H1 (cell line): Measurements from ENCODE around the gene ZBTB46. TPM values are rescaled to one million over a fixed set of nuclear protein-coding genes. Genes with fewer than 3 reads are reported as not detected.

Experiments used
- CTCF ChIA-PET: fragments of 300-600 bp; sonication (Branson Sonifier 250); formaldehyde crosslinking; loops from one replicate; lab custom pipeline; 2021; ENCODE audit not compliant: partially characterized antibody; lab: Charles Lee
- POLR2A ChIA-PET: fragments of 300-600 bp; sonication (Branson Sonifier 250); formaldehyde crosslinking; loops from one replicate; lab custom pipeline; 2021; ENCODE audit warnings: inconsistent platforms; ENCODE audit not compliant: partially characterized antibody; lab: Charles Lee
- DNase-seq, 2 experiments: peaks; one replicate each; pipeline versions ENCODE4 v3.0.0 to v3.0.0-alpha.2; 2010 to 2022; ENCODE audit warnings: low spot score in 2 of 2, low read depth in 1 of 2, mixed read lengths in 1 of 2
- FAIRE-seq: peaks from 2 replicates; lab custom pipeline; 2011; peaks lifted over from hg19 to GRCh38; lab: Jason Lieb, UNC
- H2AFZ ChIP-seq: 2 replicates; pipeline ENCODE4 v1.8.1; 2012; ENCODE audit warnings: low read length, inconsistent platforms
- H2AK5ac ChIP-seq: 2 replicates; pipeline ENCODE4 v1.6.1; 2013; ENCODE audit warnings: low read depth, low read length
- H2BK120ac ChIP-seq: replicated peaks from 2 replicates; pipeline ENCODE3; 2013; ENCODE audit warnings: low read depth, low read length, inconsistent platforms
- H2BK12ac ChIP-seq: 2 replicates; pipeline ENCODE4 v1.6.1; 2013; ENCODE audit warnings: low read depth, low read length
- H2BK15ac ChIP-seq: 2 replicates; pipeline ENCODE4 v1.6.1; 2013; ENCODE audit warnings: low read length
- H2BK20ac ChIP-seq: 2 replicates; pipeline ENCODE4 v1.6.1; 2013; ENCODE audit warnings: low read length
- H2BK5ac ChIP-seq: 2 replicates; pipeline ENCODE4 v1.6.1; 2013; ENCODE audit warnings: low read depth, low read length
- H3K14ac ChIP-seq: 2 replicates; pipeline ENCODE4 v1.6.1; 2013; ENCODE audit warnings: inconsistent platforms; ENCODE audit not compliant: insufficient read length
- H3K18ac ChIP-seq: 2 replicates; pipeline ENCODE4 v1.6.1; 2013; ENCODE audit warnings: low read length; ENCODE audit errors: extremely low read depth
- H3K23ac ChIP-seq: 2 replicates; pipeline ENCODE4 v1.6.1; 2013; ENCODE audit warnings: inconsistent platforms; ENCODE audit not compliant: insufficient read length
- H3K23me2 ChIP-seq: 2 replicates; pipeline ENCODE4 v1.6.1; 2013; ENCODE audit warnings: low read depth, low read length
- H3K27ac ChIP-seq: 2 replicates; pipeline ENCODE4 v1.6.1; 2011; ENCODE audit warnings: low read depth, low read length, inconsistent platforms
- H3K27me3 ChIP-seq, 4 experiments: replicated peaks in 1 of 4; 1 replicate in 1 of 4; 2 replicates in 3 of 4; pipeline versions ENCODE4 v1.6.1 to v1.8.1; 2011 to 2013; ENCODE audit warnings: low read length in 3 of 4, mild to moderate bottlenecking in 3 of 4, inconsistent platforms in 2 of 4, mixed read lengths in 2 of 4, moderate library complexity in 1 of 4; ENCODE audit not compliant: control insufficient read depth in 3 of 4, insufficient read depth in 3 of 4; ENCODE audit errors: extremely low read depth in 1 of 4
- H3K36me3 ChIP-seq, 4 experiments: 2 replicates each; pipeline versions ENCODE4 v1.6.1 to v1.8.1; 2011 to 2013; ENCODE audit warnings: mild to moderate bottlenecking in 4 of 4, low read length in 3 of 4, moderate library complexity in 2 of 4, control low read depth in 1 of 4, inconsistent platforms in 1 of 4; ENCODE audit not compliant: insufficient read depth in 4 of 4, control insufficient read depth in 2 of 4
- H3K4ac ChIP-seq: replicated peaks from 2 replicates; pipeline ENCODE3; 2013; ENCODE audit warnings: low read length, low read depth, mixed read lengths, inconsistent platforms; ENCODE audit not compliant: insufficient read length
- H3K4me1 ChIP-seq, 4 experiments: replicated peaks in 1 of 4; 1 replicate in 1 of 4; 2 replicates in 3 of 4; pipeline versions ENCODE4 v1.6.1 to v1.8.1; 2011 to 2013; ENCODE audit warnings: low read length in 3 of 4, inconsistent platforms in 2 of 4, mixed read lengths in 1 of 4; ENCODE audit not compliant: insufficient read depth in 4 of 4, control insufficient read depth in 3 of 4
- H3K4me2 ChIP-seq, 2 experiments: 2 replicates each; pipeline versions ENCODE4 v1.6.1 to v1.8.1; 2011 to 2013; ENCODE audit warnings: low read depth in 2 of 2, low read length in 2 of 2, control low read depth in 1 of 2, inconsistent platforms in 1 of 2, mild to moderate bottlenecking in 1 of 2; ENCODE audit not compliant: insufficient read depth in 1 of 2
- H3K4me3 ChIP-seq, 4 experiments: fragments of 200-600, 300-600 bp in 1 of 4; sonication (generic), shearing (Covaris generic), sonication (Bioruptor Twin) in 1 of 4; 2 replicates each; pipeline versions ENCODE4 v1.5.1 to v1.8.1; 2011 to 2016; ENCODE audit warnings: low read length in 4 of 4, low read depth in 3 of 4, control low read depth in 2 of 4, inconsistent platforms in 2 of 4, mild to moderate bottlenecking in 2 of 4, mixed read lengths in 1 of 4, moderate library complexity in 1 of 4; ENCODE audit not compliant: insufficient read depth in 2 of 4; ENCODE audit errors: extremely low read depth in 1 of 4
- H3K56ac ChIP-seq: replicated peaks from 2 replicates; pipeline ENCODE3; 2013; ENCODE audit warnings: low read depth, mild to moderate bottlenecking, mixed read lengths, low read length, inconsistent platforms; ENCODE audit not compliant: insufficient read length
- H3K79me1 ChIP-seq: 2 replicates; pipeline ENCODE4 v1.6.1; 2013; ENCODE audit warnings: low read depth, low read length, control low read depth
- H3K79me2 ChIP-seq, 2 experiments: 2 replicates each; pipeline versions ENCODE4 v1.6.1 to v1.8.1; 2012 to 2013; ENCODE audit warnings: low read length in 2 of 2, mild to moderate bottlenecking in 2 of 2, inconsistent platforms in 1 of 2; ENCODE audit not compliant: insufficient read depth in 2 of 2, control insufficient read depth in 1 of 2
- H3K9ac ChIP-seq, 4 experiments: replicated peaks in 1 of 4; 1 replicate in 1 of 4; 2 replicates in 3 of 4; pipeline versions ENCODE4 v1.6.1 to v1.8.1; 2011 to 2013; ENCODE audit warnings: low read depth in 3 of 4, low read length in 3 of 4, control low read depth in 2 of 4, mild to moderate bottlenecking in 2 of 4, moderate library complexity in 2 of 4, inconsistent platforms in 1 of 4; ENCODE audit errors: extremely low read depth in 1 of 4
- H3K9me3 ChIP-seq, 2 experiments: 2 replicates each; pipeline versions ENCODE4 v1.6.1 to v1.8.1; 2012 to 2013; ENCODE audit warnings: mild to moderate bottlenecking in 2 of 2, moderate library complexity in 2 of 2, control low read depth in 1 of 2, inconsistent platforms in 1 of 2, low read depth in 1 of 2, low read length in 1 of 2, mixed read lengths in 1 of 2; ENCODE audit not compliant: insufficient read depth in 2 of 2
- H4K20me1 ChIP-seq, 2 experiments: replicated peaks in 1 of 2; 2 replicates each; pipeline versions ENCODE3 to v1.8.1; 2011 to 2013; ENCODE audit warnings: inconsistent platforms in 2 of 2, low read length in 2 of 2, mild to moderate bottlenecking in 1 of 2; ENCODE audit not compliant: insufficient read depth in 2 of 2, control insufficient read depth in 1 of 2
- H4K5ac ChIP-seq: 2 replicates; pipeline ENCODE4 v1.6.1; 2013; ENCODE audit warnings: low read length, low read depth, mixed read lengths, inconsistent platforms; ENCODE audit not compliant: insufficient read length
- H4K8ac ChIP-seq: 2 replicates; pipeline ENCODE4 v1.8.0; 2013; ENCODE audit warnings: mild to moderate bottlenecking, moderate library complexity, low read length, inconsistent platforms; ENCODE audit not compliant: insufficient read depth; ENCODE audit errors: extremely low read depth
- H4K91ac ChIP-seq: replicated peaks from 2 replicates; pipeline ENCODE3; 2013; ENCODE audit warnings: low read length, mixed read lengths, inconsistent platforms; ENCODE audit not compliant: insufficient read length
- BACH1 ChIP-seq: IDR thresholded peaks from 2 replicates; pipeline ENCODE4 v1.6.1; 2012; ENCODE audit warnings: low read length, improper control_type of control experiment
- EGR1 ChIP-seq: IDR thresholded peaks from 2 replicates; pipeline ENCODE4 v1.6.1; 2011; ENCODE audit warnings: low read depth, low read length, borderline replicate concordance
- EZH2 ChIP-seq: fragments of 200-600 bp; sonication (generic); IDR thresholded peaks from 2 replicates; pipeline ENCODE4 v1.7.1; 2012; ENCODE audit warnings: low read depth, mild to moderate bottlenecking, moderate library complexity, low read length, inconsistent platforms; ENCODE audit not compliant: severe bottlenecking
- GTF2F1 ChIP-seq: IDR thresholded peaks from 2 replicates; pipeline ENCODE4 v1.6.1; 2012; ENCODE audit warnings: low read depth, low read length, improper control_type of control experiment, borderline replicate concordance
- HDAC2 ChIP-seq, 2 experiments: fragments of 300-600 bp in 1 of 2; sonication (generic) in 1 of 2; IDR thresholded peaks; 2 replicates each; pipeline ENCODE4 v1.6.1; 2011 to 2012; ENCODE audit warnings: low read depth in 2 of 2, low read length in 2 of 2, mild to moderate bottlenecking in 2 of 2, moderate library complexity in 2 of 2, borderline replicate concordance in 1 of 2, inconsistent platforms in 1 of 2
- NANOG ChIP-seq: IDR thresholded peaks from 2 replicates; pipeline ENCODE4 v1.6.1; 2011; ENCODE audit warnings: low read length, low read depth, mild to moderate bottlenecking, inconsistent platforms; ENCODE audit not compliant: insufficient read depth, poor library complexity, severe bottlenecking
- PHF8 ChIP-seq: fragments of 200-600 bp; sonication (generic); conservative IDR thresholded peaks from 2 replicates; pipeline ENCODE4 v1.7.1; 2012; ENCODE audit warnings: low read depth, mild to moderate bottlenecking, inconsistent platforms, low read length, moderate library complexity
- POLR2A ChIP-seq, 2 experiments: IDR thresholded peaks; 1 replicate in 1 of 2; 2 replicates in 1 of 2; pipeline ENCODE4 v1.6.1; 2011; ENCODE audit warnings: low read depth in 2 of 2, low read length in 2 of 2, mild to moderate bottlenecking in 2 of 2; ENCODE audit errors: control extremely low read depth in 1 of 2
- RFX5 ChIP-seq: IDR thresholded peaks from 2 replicates; pipeline ENCODE4 v1.6.1; 2011; ENCODE audit warnings: low read depth, low read length, improper control_type of control experiment, borderline replicate concordance
- RNF2 ChIP-seq: fragments of 200-900, 300-1000 bp; sonication (generic); IDR thresholded peaks from 2 replicates; pipeline ENCODE4 v1.7.1; 2016; ENCODE audit warnings: borderline replicate concordance, low read depth, mild to moderate bottlenecking, antibody characterized with exemption, low read length; ENCODE audit not compliant: poor library complexity, severe bottlenecking; ENCODE audit errors: missing control alignments
- SP2 ChIP-seq: IDR thresholded peaks from 2 replicates; pipeline ENCODE4 v1.6.1; 2012; ENCODE audit warnings: mild to moderate bottlenecking, low read length, inconsistent platforms
- WGBS, 2 experiments: shearing (Covaris generic) in 1 of 2; methylation state at CpG; one replicate each; pipeline versions ENCODE4 v1.1.6 to v1.1.7; 2013 to 2015; ENCODE audit warnings: low lambda C conversion rate in 2 of 2, mixed read lengths in 2 of 2, inconsistent platforms in 1 of 2, low coverage in 1 of 2, missing lambda C conversion rate in 1 of 2; ENCODE audit not compliant: insufficient replicate concordance in 2 of 2, insufficient coverage in 1 of 2, insufficient read length in 1 of 2; ENCODE audit errors: extremely low coverage in 1 of 2, missing lambda C conversion rate in 1 of 2; 5-methylcytosine and 5-hydroxymethylcytosine counted together
- polyA plus RNA-seq, 7 experiments: library from polyadenylated mRNA; depleted of rRNA in 3 of 7; stranded (reverse) in 5 of 7; unstranded in 2 of 7; fragments of >200 nt in 5 of 7; fragments of 200-250 nt in 2 of 7; gene quantifications; 1 replicate in 5 of 7; 2 replicates in 1 of 7; 4 replicates in 1 of 7; pipeline versions ENCODE4 v1.2.1 to v1.2.3, GENCODE V29; 2011 to 2013; ENCODE audit warnings: missing spikeins in 2 of 7, mixed read lengths in 2 of 7
- total RNA-seq: library from RNA; stranded (reverse); fragmentation: NEBNext Ultra II Directional; extraction: Animal tissue kit (Norgen Biotek cat#: 25700); gene quantifications from 2 replicates; pipeline ENCODE4 v1.2.1, GENCODE V29; 2021

Gene ZBTB46
- total and polyA plus RNA-seq, 2 of the 8 experiments (the other 6 are each of a cell fraction or from before 2014, with no cell fraction given), result 6.4 to 22.4 TPM

GRCh38 chr20:63846128-63846771 is 15.2 kb upstream of the ZBTB46 start:
- DNase-seq, result peak in 1 of 2 experiments; percentile 80
- H3K23ac ChIP-seq, result no peak overlapping the region
- no peaks in the 10 kb centered on the region for H3K27me3 ChIP-seq
- peak overlapping the region; percentile 36 for H3K56ac ChIP-seq
- ChIA-PET CTCF (interaction anchor here (1.4 kb wide), 1 partner anchor 15 kb away, joined by 3 read pairs; the partner anchor contains the start of gene ABHD16B), POLR2A (interaction anchor here (1.9 to 3.6 kb wide), 5 partner anchors 9 to 325 kb away, joined by 5 to 52 read pairs (median 17); partner anchors contain the start of genes ABHD16B, PPDPF and TPD52L2)
- H3K23me2 ChIP-seq, result peaks cover 12% of the 10 kb centered on the region; the same call in 1 of the 2 replicates
- H4K91ac ChIP-seq, result peak overlapping the region; percentile 100
- H3K36me3 ChIP-seq, result no peaks in the 10 kb centered on the region
- H2BK5ac ChIP-seq, result peak overlapping the region; percentile 100
- peak overlapping the region; percentile 96 for H3K18ac ChIP-seq
- no peaks in the 10 kb centered on the region for H3K79me2 ChIP-seq
- H3K4me3 ChIP-seq, result peak overlapping the region; percentile 25 to 60 (median 37)
- H3K4me2 ChIP-seq, result peak overlapping the region; percentile 67 to 82
- peak overlapping the region; percentile 8; the same call in 1 of the 2 replicates for H2BK15ac ChIP-seq
- peak overlapping the region; percentile 49; the same call in 1 of the 2 replicates for H3K27ac ChIP-seq
- H3K4me1 ChIP-seq, result peaks cover 6 to 29% (median 23%) of the 10 kb centered on the region in 4 experiments
- no peak overlapping the region for H3K4ac ChIP-seq
- 6% methylated on average over 20 of the region's 24 CpGs; no CpG with 5 or more reads in 1 of the 2 experiments for WGBS, 2 experiments
- H3K79me1 ChIP-seq, result no peaks in the 10 kb centered on the region
- peak overlapping the region; percentile 90; the same call in 1 of the 2 replicates for H2BK12ac ChIP-seq
- no peak overlapping the region for H2BK120ac ChIP-seq
- no peak overlapping the region; the same call in 1 of the 2 replicates for H2AFZ ChIP-seq
- H4K8ac ChIP-seq, result peak overlapping the region; percentile 73; the same call in 1 of the 2 replicates
- no peak overlapping the region; the same call in 1 of the 2 replicates for H2AK5ac ChIP-seq
- no peak overlapping the region for H3K14ac ChIP-seq
- H3K9me3 ChIP-seq, result no peaks in the 10 kb centered on the region
- H2BK20ac ChIP-seq, result peak overlapping the region; percentile 72; the same call in 1 of the 2 replicates
- H4K5ac ChIP-seq, result peak overlapping the region; percentile 94
- peaks cover 0 to 4% of the 10 kb centered on the region in 2 experiments for H4K20me1 ChIP-seq
- H3K9ac ChIP-seq, result peak overlapping the region in 2 of 4 experiments; percentile 6 to 37; a peak in 3 of 7 replicates
- FAIRE-seq, result no peak
- TF ChIP-seq GTF2F1, result no peak
- TF ChIP-seq PHF8, result peak; percentile 52; the same call in 1 of the 2 replicates
- no peak for TF ChIP-seq EZH2
- TF ChIP-seq SP2, result no peak
- TF ChIP-seq HDAC2 (IDR thresholded peaks at IDR 0.05; ENCODE audit: borderline replicate concordance in 1 of 2, low read depth in 2 of 2, low read length in 2 of 2), result no peak
- TF ChIP-seq NANOG, result no peak
- no peak for TF ChIP-seq BACH1
- no peak for TF ChIP-seq RFX5
- no peak for TF ChIP-seq RNF2
- no peak for TF ChIP-seq EGR1
- TF ChIP-seq POLR2A (IDR thresholded peaks at IDR 0.05; ENCODE audit: control extremely low read depth in 1 of 2, low read depth in 2 of 2, low read length in 2 of 2), result peak in 1 of 2 experiments; percentile 63; a peak in 1 of 3 replicates
